ENCODE measurements around the gene PPP6C. TPM values are rescaled to one million over a fixed set of nuclear protein-coding genes. Genes with fewer than 3 reads are reported as not detected.

The PPP6C gene
- total RNA-seq, 1 experiment from 2014 or later, result 53.3 TPM

DNA sequence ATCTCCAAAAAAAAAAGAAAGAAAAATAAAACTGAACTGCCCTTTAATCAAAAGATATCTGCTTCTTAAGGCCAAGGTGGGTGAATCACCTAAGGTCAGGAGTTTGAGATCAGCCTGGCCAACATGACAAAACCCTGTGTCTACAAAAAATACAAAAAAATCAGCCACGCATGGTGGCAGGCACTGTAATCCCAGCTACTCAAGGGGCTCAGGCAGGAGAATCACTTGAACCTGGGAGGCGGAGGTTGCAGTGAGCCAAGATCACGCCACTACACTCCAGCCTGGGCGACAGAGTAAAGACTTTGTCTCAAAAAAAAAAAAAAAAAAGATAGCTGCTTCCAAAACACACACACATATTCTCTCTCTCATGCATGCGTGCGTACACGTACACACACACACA lies 64.1 kb downstream of the PPP6C start:
- TF ChIP-seq, protein P1, sequence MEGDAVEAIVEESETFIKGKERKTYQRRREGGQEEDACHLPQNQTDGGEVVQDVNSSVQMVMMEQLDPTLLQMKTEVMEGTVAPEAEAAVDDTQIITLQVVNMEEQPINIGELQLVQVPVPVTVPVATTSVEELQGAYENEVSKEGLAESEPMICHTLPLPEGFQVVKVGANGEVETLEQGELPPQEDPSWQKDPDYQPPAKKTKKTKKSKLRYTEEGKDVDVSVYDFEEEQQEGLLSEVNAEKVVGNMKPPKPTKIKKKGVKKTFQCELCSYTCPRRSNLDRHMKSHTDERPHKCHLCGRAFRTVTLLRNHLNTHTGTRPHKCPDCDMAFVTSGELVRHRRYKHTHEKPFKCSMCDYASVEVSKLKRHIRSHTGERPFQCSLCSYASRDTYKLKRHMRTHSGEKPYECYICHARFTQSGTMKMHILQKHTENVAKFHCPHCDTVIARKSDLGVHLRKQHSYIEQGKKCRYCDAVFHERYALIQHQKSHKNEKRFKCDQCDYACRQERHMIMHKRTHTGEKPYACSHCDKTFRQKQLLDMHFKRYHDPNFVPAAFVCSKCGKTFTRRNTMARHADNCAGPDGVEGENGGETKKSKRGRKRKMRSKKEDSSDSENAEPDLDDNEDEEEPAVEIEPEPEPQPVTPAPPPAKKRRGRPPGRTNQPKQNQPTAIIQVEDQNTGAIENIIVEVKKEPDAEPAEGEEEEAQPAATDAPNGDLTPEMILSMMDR (conservative IDR thresholded peaks at IDR 0.05), result no peak
- Histone ChIP-seq H2BK20ac (ENCODE audit: low read depth, low read length, poor library complexity, severe bottlenecking) (no peak overlapping the region), H4K91ac (ENCODE audit: insufficient read length, low read depth, low read length) (no peak overlapping the region), H2AFZ (ENCODE audit: low read length) (no peak overlapping the region), H3K79me1 (ENCODE audit: insufficient read depth, low read depth, low read length, poor library complexity, severe bottlenecking) (no peaks in the 10 kb centered on the region), H3K9me3 (ENCODE audit: control insufficient read depth, low read depth, low read length) (no peaks in the 10 kb centered on the region), H3K56ac (ENCODE audit: insufficient read length, low read depth, low read length) (no peak overlapping the region), H2BK120ac (ENCODE audit: low read depth, low read length, poor library complexity, severe bottlenecking) (no peak overlapping the region), H3K18ac (ENCODE audit: insufficient read length, low read depth, low read length) (no peak overlapping the region), H2AK5ac (ENCODE audit: insufficient read length, low read length) (no peak overlapping the region), H4K8ac (replicated peaks; ENCODE audit: insufficient read length, low read depth, low read length) (no peak overlapping the region), H3K27ac (ENCODE audit: insufficient read length, low read depth, low read length) (no peak overlapping the region), H3K4me2 (ENCODE audit: insufficient read depth, insufficient read length, low read length) (no peak overlapping the region), H3K79me2 (ENCODE audit: insufficient read depth, low read length) (no peaks in the 10 kb centered on the region; the same call in 1 of the 2 replicates), H3K23ac (ENCODE audit: insufficient read length, low read depth, low read length) (no peak overlapping the region), H4K20me1 (ENCODE audit: control insufficient read depth, insufficient read depth, insufficient read length) (no peaks in the 10 kb centered on the region), H3K14ac (ENCODE audit: insufficient read depth, low read length) (no peak overlapping the region), H2BK15ac (ENCODE audit: low read depth, low read length) (no peak overlapping the region), H2BK12ac (ENCODE audit: insufficient read length, low read depth, low read length) (no peak overlapping the region), H3K4ac (ENCODE audit: low read depth, low read length) (no peak overlapping the region), H2BK5ac (ENCODE audit: insufficient read length, low read length) (no peak overlapping the region), H3K27me3 (ENCODE audit: insufficient read depth, low read length) (no peaks in the 10 kb centered on the region), H3T11ph (ENCODE audit: low read length) (no peak overlapping the region), H4K5ac (ENCODE audit: insufficient read length, low read depth, low read length) (no peak overlapping the region), H3K9ac (ENCODE audit: extremely low read depth, insufficient read length, low read length) (no peak overlapping the region), H3K23me2 (ENCODE audit: insufficient read length, low read depth, low read length, poor library complexity, severe bottlenecking) (no peaks in the 10 kb centered on the region), H3K4me1 (ENCODE audit: insufficient read depth, low read length) (no peaks in the 10 kb centered on the region)
- DNase-seq, result no peak
- H3K4me1 Mint-ChIP-seq, result peaks cover 12 to 14% of the 10 kb centered on the region in 2 experiments
- peaks cover 0 to 11% (median 7%) of the 10 kb centered on the region in 3 experiments; a peak in 5 of 7 replicates for H3K36me3 Mint-ChIP-seq (ENCODE audit: insufficient read depth in 1 of 3, low read depth in 3 of 3)
- H3K4me3 Mint-ChIP-seq, result no peak overlapping the region
- WGBS (ENCODE audit: extremely low coverage, insufficient read length, low lambda C conversion rate), result no CpG with 5 or more reads among the region's 7 CpGs
- no peaks in the 10 kb centered on the region for H3K27me3 Mint-ChIP-seq (ENCODE audit: low read depth)
- no peaks in the 10 kb centered on the region for H3K9me3 Mint-ChIP-seq
- peak overlapping the region; percentile 82 to 95 (median 95); a peak in 6 of 7 replicates for H3K27ac Mint-ChIP-seq

Measured in H9 (cell line).